ENCODE measurements around the gene ZDHHC1.

ZDHHC1 gene

DNA sequence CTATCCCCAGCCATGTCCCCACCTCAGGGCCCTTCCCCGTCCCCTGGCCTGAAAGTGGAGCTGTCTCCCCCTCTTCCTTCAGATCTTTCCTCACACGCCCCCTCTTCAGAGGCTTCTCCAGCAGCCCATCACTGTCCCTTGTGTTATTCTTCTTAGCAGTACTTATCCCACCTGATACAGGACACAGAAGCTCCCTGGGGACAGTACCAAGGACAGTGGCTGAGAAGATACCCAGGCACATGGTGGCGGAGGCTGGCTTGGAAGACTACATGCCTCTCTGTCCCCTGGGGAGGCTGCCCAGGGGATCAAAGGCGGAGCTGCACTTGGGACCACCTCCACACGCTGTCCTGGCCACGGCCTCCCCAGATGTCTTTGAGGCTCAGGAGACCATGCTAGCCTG, 38.6 kb upstream of the ZDHHC1 start:
- TF ChIP-seq ZNF274 (IDR thresholded peaks at IDR 0.05; ENCODE audit: low read depth, low read length) = no peak
- H3K4me3 ChIP-seq (ENCODE audit: low read length) = no peak overlapping the region

DNA sequence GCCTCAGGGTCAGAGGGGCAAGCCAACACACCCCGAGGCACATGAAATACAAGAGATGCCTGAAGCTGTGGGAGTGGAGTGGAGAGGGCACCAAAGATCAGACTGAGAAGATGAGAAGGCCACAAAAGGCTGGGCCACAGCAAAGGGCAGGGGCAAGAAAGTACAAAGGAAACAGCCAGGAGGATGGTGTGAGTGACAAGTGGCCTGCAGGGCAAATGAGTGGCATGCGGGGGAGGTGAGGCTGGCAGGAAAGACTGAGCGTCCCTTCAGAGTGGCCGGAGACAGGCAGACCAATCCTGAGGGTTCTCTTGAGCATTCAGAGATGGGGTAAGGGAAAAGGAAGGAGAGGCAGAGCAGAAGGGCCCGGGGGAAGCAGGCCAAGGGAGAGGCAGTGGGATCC, 37.8 kb upstream of the ZDHHC1 start:
- no peak for TF ChIP-seq ZNF274 (IDR thresholded peaks at IDR 0.05; ENCODE audit: low read depth, low read length)
- no peak overlapping the region for H3K4me3 ChIP-seq (ENCODE audit: low read length)

DNA sequence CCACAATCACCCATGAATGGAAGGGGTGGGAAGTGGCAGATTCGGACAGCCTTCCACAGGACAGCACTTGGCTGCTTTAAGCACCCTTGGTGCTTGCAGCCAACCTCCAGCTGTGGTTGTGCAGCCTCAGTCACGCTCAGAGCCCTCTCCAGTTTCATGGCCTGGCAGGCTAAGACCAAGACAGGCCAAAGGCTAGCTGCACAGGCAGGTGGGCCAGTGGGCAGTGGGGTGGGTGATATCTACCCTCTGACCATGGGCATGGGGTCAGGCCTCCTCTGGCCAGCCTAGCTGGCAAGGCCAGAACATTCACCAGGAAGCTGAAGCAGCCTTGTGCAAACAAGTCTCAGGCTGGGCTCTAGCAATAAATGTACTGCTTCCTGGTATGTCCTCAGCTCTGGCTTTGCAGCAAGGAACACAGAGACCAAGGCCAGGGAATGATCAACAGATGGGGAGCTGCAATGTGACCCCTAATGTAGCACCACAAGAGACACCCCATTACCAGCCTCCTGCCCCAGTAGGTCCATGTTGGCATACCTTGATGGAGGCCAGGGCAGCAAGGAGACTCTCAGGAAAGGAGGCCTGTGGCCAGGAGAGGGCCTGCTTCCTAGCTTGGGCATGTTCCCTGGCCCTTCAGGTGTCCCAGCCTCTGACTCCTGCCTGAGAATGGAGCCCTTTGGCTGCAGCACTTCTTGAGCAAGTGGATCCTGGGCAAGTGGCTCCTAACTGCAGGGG, 35.6 kb upstream of the ZDHHC1 start:
- TF ChIP-seq ZNF274 (IDR thresholded peaks at IDR 0.05; ENCODE audit: low read depth, low read length) = no peak
- H3K4me3 ChIP-seq (ENCODE audit: low read length) = no peak overlapping the region

DNA sequence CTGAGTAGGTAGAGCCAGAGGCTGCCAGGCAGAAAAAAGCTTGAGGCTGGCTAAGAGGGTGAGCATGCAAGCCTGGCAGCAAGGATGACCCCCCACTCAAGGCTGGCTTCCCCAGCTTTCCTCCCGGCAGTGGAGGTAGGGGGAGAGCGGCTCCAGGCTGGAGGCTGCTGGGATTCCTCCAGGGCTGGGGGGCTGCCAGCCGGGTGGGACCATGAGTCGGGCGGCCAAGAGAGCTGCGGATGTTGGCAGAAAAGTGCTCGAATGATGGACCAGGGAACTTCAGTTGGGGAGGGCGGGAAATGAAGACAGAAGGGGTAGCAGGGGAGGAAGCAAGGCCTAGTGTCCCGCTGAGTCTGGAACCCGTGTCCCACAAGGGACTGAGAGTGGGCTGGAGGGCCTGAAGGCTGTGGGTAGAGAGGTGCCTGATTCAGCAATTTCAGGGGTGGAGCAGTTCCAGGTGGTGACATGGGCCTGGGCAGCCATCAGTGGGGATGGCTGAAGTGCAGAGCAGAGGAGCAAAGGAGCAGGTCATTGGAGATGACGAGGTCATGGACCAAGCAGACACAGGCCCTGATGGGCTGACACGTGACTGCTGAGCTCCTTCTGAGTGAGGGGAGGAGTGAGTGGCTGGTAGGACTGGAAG, 34.9 kb upstream of the ZDHHC1 start:
- TF ChIP-seq ZNF274 (IDR thresholded peaks at IDR 0.05; ENCODE audit: low read depth, low read length) = no peak
- no peak overlapping the region for H3K4me3 ChIP-seq (ENCODE audit: low read length)

DNA sequence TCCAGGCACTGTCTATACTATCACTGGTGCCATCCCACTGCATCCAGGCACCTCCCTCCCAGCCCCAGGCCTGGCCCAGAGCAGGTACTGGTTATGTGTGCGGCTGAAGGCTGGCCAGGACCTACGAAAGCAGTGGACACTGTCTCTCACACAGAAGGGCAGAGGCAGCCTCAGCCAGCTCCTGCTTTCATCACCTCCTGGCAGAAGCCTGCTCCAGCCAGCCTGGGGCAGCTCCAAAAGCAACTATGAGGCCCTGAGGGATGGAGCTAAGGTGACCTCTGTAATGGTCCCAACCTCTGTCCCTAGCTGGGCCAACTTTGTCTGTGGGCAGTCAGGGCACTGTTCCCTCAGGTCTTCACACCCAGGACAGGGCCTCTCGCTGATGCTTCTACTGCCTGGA, 33.5 kb upstream of the ZDHHC1 start:
- H3K4me3 ChIP-seq (ENCODE audit: low read length) = no peak overlapping the region
- no peak for TF ChIP-seq ZNF274 (IDR thresholded peaks at IDR 0.05; ENCODE audit: low read depth, low read length)

DNA sequence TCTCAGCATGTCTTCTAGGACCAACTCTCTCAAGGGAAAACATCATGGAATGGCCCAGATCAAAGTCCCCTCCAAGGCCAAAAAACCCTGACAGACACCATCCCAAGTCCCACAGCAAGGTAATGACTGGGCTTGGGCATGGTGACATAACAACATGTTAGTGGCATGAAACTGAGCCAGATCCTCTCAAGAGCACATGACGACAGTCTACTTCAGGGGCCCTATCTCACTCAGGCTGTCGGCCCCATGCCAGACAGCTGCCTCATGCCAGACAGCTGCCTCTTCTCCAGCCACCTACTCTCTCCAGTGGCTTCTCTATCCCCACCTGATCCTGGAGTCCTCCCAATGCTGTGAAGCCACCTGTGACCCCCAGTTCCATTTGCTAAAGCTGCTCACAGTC, 33.1 kb upstream of the ZDHHC1 start:
- no peak for TF ChIP-seq ZNF274 (IDR thresholded peaks at IDR 0.05; ENCODE audit: low read depth, low read length)
- H3K4me3 ChIP-seq (ENCODE audit: low read length) = no peak overlapping the region

DNA sequence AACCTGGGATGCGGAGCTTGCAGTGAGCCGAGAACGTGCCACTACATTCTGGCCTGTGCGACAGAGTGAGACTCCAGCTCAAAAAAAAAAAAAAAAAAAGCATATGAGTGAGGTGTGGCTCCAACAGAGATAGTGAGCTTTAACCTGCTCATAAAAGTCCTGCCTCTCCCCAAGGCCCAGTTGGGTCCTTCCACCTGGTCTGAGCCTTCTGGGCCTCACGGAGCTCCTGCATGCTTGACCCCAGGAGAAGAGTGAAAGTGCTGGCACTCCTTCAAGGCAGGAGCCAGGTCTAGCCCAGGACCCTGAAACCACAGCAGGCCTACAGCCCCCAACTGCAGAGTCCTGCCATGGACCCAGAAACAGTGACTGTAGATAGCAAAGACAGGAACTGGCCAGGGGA, 32.3 kb upstream of the ZDHHC1 start:
- TF ChIP-seq ZNF274 (IDR thresholded peaks at IDR 0.05; ENCODE audit: low read depth, low read length) = no peak
- H3K4me3 ChIP-seq (ENCODE audit: low read length) = no peak overlapping the region

DNA sequence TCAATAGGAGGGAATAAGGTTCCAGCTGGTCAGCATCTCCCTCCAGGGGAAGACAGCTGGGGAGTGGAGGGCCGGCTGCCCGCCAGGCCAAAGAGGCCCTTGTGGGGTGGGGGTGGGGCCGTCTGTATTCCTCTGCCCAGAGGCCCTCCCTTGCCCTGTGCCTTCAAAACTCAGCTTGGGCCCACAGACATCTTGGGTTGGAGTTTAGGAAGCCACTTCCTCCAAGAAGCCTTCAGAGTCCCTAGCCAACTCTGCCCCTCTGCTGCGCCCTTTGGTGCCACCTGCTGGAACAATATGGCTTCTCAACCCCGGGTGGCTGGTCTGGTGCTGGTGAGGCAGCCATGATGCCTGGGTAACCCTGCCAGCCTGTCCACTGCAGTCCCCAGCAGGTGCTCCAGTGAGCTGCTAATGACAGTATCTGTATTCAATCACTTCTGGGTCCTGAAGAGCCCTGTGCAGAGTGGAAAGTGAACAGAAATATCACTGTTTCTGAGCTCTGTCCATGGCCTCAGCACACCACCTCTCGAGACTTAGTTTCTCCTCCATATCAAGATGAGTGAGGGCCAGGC, 31.3 kb upstream of the ZDHHC1 start:
- TF ChIP-seq ZNF274 (IDR thresholded peaks at IDR 0.05; ENCODE audit: low read depth, low read length) = no peak

DNA sequence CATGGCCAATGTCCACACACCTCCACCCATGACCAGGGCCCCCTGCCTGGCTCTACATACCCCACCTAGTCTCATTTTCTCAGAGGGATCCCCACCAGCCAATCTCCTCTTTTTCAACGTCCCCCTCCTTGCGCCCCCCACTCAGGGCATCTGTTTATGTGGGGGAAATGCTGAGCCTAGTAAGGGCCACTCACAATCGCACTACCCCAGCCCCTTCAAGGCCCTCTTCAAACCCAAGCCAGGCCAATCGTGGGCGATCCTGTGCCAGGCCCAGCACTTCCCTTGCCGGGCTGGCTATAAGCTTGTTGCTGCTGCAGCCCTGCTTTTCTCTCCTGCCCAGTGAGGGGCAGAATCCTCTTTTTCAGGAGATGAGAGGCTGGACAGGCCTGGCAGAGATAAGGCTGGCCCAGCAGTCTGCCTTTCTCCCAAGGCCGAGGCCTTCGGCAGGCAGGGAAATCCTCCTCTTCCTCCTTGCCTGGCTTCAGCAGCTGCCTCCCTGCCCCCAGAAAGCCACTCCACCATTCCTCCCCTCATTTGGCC, 30.8 kb upstream of the ZDHHC1 start:
- TF ChIP-seq ZNF274 (IDR thresholded peaks at IDR 0.05; ENCODE audit: low read depth, low read length) = no peak
- H3K4me3 ChIP-seq (ENCODE audit: low read length) = no peak overlapping the region

More for the DNA sequence above, 31.3 kb upstream of the ZDHHC1 start:
- H3K4me3 ChIP-seq (ENCODE audit: low read length) = no peak overlapping the region

DNA sequence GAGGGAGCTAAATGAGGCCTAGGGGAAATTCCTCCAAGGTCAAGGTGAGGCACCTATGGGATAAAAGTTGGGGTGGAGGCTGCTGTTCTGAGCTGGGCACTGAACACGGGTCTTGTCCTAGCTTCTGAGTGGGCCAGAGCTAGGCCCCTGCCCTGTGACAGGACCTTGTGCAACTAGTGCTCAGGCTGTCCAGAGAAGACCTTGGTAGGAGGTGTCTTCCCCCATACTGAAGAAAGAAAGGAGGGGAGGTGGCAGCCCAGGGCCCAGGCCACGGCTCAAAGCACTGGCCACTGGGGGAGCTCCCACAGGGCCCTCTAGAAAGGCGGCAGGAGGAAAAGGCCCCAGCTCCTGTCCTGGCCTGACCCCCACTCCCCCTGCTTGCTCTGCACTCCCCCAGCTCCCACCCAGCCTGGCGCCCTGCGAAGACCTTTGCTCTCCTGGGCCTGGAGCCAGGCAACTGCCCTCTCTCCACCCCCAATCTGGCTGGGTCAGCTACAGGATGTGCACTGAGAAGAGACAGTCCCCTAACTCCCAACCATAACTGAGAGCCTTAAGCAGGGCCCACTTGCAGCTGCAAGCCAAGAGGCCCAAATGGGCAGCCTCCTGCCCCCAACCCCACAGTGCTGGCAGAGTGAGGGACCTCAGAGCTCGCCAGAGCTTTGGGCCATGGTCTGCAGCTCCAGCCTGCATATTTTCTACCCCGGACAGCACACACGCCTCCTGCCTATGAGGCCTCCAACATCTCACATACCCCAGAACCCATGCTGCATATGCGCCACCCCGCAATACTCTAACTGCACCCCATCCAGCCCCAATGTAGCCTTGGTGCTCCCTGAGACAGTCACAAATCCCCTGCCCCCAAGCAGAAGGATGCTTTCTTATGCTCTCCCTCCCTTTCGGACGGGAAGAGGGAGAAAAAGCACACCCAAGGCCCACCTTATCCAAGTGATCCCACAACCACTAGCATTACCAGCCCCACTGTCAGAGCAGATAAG, 29.9 kb upstream of the ZDHHC1 start:
- TF ChIP-seq ZNF274 (IDR thresholded peaks at IDR 0.05; ENCODE audit: low read depth, low read length) = no peak
- H3K4me3 ChIP-seq (ENCODE audit: low read length) = no peak overlapping the region

DNA sequence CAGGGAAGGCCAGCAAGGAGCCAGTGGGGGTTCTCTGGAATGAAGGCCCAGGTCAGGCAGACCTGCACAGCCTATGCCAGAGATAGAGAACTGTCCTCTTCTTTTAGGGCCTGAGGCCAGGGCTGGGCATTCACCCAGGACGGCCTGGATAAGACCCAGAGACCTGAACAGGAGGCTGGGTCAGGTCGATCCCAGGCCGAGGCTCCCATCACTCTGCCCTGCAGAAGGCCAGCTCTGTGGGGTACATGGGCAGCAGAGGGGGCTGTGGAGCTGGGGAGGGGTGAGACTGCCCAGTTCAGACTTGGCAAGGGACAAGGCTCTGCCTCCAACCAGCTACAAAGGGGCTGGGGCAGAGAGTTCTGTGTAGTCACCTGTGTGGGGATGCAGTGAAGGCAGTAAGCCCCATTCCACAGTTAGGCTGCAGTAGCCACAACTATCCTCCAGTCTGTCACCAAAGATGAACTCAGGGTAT, 29.2 kb upstream of the ZDHHC1 start:
- no peak for TF ChIP-seq ZNF274 (IDR thresholded peaks at IDR 0.05; ENCODE audit: low read depth, low read length)
- H3K4me3 ChIP-seq (ENCODE audit: low read length) = no peak overlapping the region

DNA sequence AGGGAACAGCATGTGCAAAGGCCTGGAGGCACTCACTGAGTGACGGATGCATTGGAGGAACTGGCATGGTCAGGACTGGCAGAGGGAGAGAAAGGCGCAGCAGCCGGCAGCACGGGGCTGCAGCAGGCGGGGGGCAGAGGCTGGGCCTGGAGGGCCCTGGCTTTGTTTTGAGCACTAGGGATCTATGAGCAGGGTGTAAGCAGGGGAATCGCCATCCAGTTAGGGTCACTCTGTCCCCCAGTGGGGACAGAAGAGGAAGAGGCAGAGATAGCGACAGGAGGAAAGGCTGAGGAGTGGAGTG, 28.8 kb upstream of the ZDHHC1 start:
- no peak for TF ChIP-seq ZNF274 (IDR thresholded peaks at IDR 0.05; ENCODE audit: low read depth, low read length)
- H3K4me3 ChIP-seq (ENCODE audit: low read length) = no peak overlapping the region

DNA sequence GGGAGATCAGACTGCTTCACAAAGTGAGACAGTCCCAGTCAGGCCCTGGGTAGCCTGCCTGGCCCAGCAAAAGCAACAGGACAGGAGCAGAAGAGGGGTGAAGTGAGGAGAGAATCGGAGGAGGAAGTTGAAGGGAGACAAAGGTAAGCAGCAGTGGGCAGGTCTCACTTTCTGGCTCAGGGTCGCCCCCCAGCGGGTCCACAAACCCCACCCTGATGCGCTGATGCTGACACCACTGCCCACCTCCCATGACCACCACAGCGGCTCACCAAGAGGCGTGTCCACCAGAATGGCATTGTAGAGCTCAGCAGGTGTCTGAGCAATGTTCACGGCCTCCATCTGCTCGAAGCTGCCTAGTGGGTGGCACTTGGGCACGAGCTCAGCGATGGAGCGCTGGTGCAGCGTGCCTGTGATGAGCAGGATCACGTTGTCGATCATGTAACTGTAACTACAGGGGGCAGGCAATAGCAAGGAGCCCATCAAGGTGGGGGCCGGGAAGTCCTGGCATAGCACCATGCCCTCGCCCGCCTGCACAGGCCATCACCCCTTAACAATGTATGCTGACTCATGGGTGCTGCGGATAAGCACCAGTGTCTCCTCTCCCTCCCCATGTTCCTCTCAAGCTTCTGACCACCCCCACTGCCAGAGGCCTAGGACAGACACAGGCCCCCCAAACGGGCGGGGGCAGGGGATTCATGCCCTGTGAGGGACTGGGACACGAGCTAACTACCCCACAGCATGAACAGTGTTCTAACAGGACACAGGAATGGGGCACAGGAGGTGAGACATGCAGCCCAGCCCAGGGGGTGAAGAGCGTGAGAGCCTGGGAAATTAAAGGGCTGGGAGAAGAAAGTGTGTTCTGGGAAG, 28.2 kb upstream of the ZDHHC1 start:
- no peak for TF ChIP-seq ZNF274 (IDR thresholded peaks at IDR 0.05; ENCODE audit: low read depth, low read length)
- no peak overlapping the region for H3K4me3 ChIP-seq (ENCODE audit: low read length)

Measured in GM08714 (cell line).